ENCODE results near the gene ELP6. TPM values are rescaled to one million over a fixed set of nuclear protein-coding genes. Genes with fewer than 3 reads are reported as not detected.
"Not testable (repeated sequence)": the region's sequence is repeated elsewhere in the genome, so short reads cannot be mapped to it uniquely, and the experiment has no call there.

ELP6 gene
- total RNA-seq, 4 donors from 2014 or later = 16.9 to 31.1 (median 26.6) TPM

- peaks cover 12 to 27% of the 10 kb centered on the region in 2 donors for H3K4me1 ChIP-seq
- DNase-seq (no peak), ATAC-seq (no peak)
- in situ Hi-C loops (cut with MboI; ENCODE audit: low sequenced_read_pairs in 4 of 4) (no loop called here), intact Hi-C loops (cut with DNase I; ENCODE audit: low total_unique reads) (no loop called here)
- no peak overlapping the region for H3K4me3 ChIP-seq
- H3K9me3 ChIP-seq = no peaks in the 10 kb centered on the region
- H3K27ac ChIP-seq = no peak overlapping the region
- H3K27me3 ChIP-seq = no peaks in the 10 kb centered on the region
- no peaks in the 10 kb centered on the region for H3K36me3 ChIP-seq
- TF ChIP-seq CTCF (IDR thresholded peaks at IDR 0.05 in 4 of 5, conservative IDR thresholded peaks at IDR 0.05 in 1 of 5) (no peak), POLR2A (IDR thresholded peaks at IDR 0.05) (no peak)
Observed at GRCh38 chr3:47464588-47464987, 48.9 kb downstream of the ELP6 start.

- H3K9me3 ChIP-seq; H3K27me3 ChIP-seq; intact Hi-C loops (cut with DNase I; ENCODE audit: low total_unique reads); H3K4me3 ChIP-seq; in situ Hi-C loops (cut with MboI; ENCODE audit: low sequenced_read_pairs in 4 of 4); H3K36me3 ChIP-seq; H3K27ac ChIP-seq; ATAC-seq; DNase-seq: not testable (repeated sequence)
- peaks cover 9 to 17% of the 10 kb centered on the region in 2 donors for H3K4me1 ChIP-seq
Observed at GRCh38 chr3:47459534-47460085, 53.9 kb downstream of the ELP6 start.

- DNase-seq (no peak), ATAC-seq (no peak)
- Histone ChIP-seq H3K27me3 (no peaks in the 10 kb centered on the region), H3K36me3 (no peaks in the 10 kb centered on the region), H3K4me1 (peaks cover 12 to 16% of the 10 kb centered on the region in 2 donors), H3K4me3 (no peak overlapping the region), H3K27ac (no peak overlapping the region), H3K9me3 (no peaks in the 10 kb centered on the region)
- in situ Hi-C loops (cut with MboI; ENCODE audit: low sequenced_read_pairs in 4 of 4) (no loop called here), intact Hi-C loops (cut with DNase I; ENCODE audit: low total_unique reads) (no loop called here)
- no peak for TF ChIP-seq CTCF (IDR thresholded peaks at IDR 0.05 in 4 of 5, conservative IDR thresholded peaks at IDR 0.05 in 1 of 5)
- no peak for TF ChIP-seq POLR2A (IDR thresholded peaks at IDR 0.05)
Observed at GRCh38 chr3:47456984-47457383, 56.5 kb downstream of the ELP6 start.

GRCh38 chr3:47455806-47456452 is 57.6 kb downstream of the ELP6 start:
- DNase-seq (no peak), ATAC-seq (no peak)
- in situ Hi-C loops (cut with MboI; ENCODE audit: low sequenced_read_pairs in 4 of 4) (no loop called here), intact Hi-C loops (cut with DNase I; ENCODE audit: low total_unique reads) (no loop called here)
- Histone ChIP-seq H3K36me3 (no peaks in the 10 kb centered on the region), H3K4me3 (no peak overlapping the region), H3K4me1 (peaks cover 10 to 12% of the 10 kb centered on the region in 2 donors), H3K27me3 (no peaks in the 10 kb centered on the region), H3K9me3 (no peaks in the 10 kb centered on the region), H3K27ac (peak overlapping the region in 2 of 4 donors; percentile 20 to 28)
- TF ChIP-seq POLR2A (IDR thresholded peaks at IDR 0.05) = no peak
- TF ChIP-seq CTCF (IDR thresholded peaks at IDR 0.05 in 4 of 5, conservative IDR thresholded peaks at IDR 0.05 in 1 of 5) = no peak

GRCh38 chr3:47452453-47453215 is 60.9 kb downstream of the ELP6 start:
- Histone ChIP-seq H3K4me1 (peaks cover 10 to 18% of the 10 kb centered on the region in 2 donors), H3K9me3 (no peaks in the 10 kb centered on the region), H3K4me3 (no peak overlapping the region), H3K27me3 (no peaks in the 10 kb centered on the region), H3K27ac (no peak overlapping the region), H3K36me3 (no peaks in the 10 kb centered on the region)
- DNase-seq (no peak), ATAC-seq (no peak)
- intact Hi-C loops (cut with DNase I; ENCODE audit: low total_unique reads) = no loop called here
- TF ChIP-seq CTCF (IDR thresholded peaks at IDR 0.05 in 4 of 5, conservative IDR thresholded peaks at IDR 0.05 in 1 of 5) = no peak
- TF ChIP-seq POLR2A (IDR thresholded peaks at IDR 0.05) = no peak
- in situ Hi-C loops (cut with MboI; ENCODE audit: low sequenced_read_pairs in 4 of 4) = no loop called here
